IPS-18c (cell line): ENCODE data around the gene MDFIC.

Experiments
- H3K4me3 ChIP-seq: 2 replicates; pipeline ENCODE4 v1.7.0; 2013; ENCODE audit warnings: low read depth, mild to moderate bottlenecking, low read length, moderate library complexity; ENCODE audit not compliant: insufficient read depth
- H3K9me3 ChIP-seq: one replicate; pipeline ENCODE4 v1.6.1; 2013; ENCODE audit warnings: mild to moderate bottlenecking, low read length, moderate library complexity; ENCODE audit not compliant: control insufficient read depth, insufficient read depth

MDFIC gene

GRCh38 chr7:114941692-114942091 is 19.8 kb downstream of the MDFIC start:
- no peak overlapping the region for H3K4me3 ChIP-seq
- no peaks in the 10 kb centered on the region for H3K9me3 ChIP-seq

GRCh38 chr7:114942446-114943175 is 20.7 kb downstream of the MDFIC start:
- no peaks in the 10 kb centered on the region for H3K9me3 ChIP-seq
- no peak overlapping the region for H3K4me3 ChIP-seq

- Histone ChIP-seq H3K4me3 (no peak overlapping the region), H3K9me3 (no peaks in the 10 kb centered on the region)
Measured at GRCh38 chr7:114943530-114943929, 21.6 kb downstream of the MDFIC start.

GRCh38 chr7:114943953-114944744 is 22.3 kb downstream of the MDFIC start:
- H3K9me3 ChIP-seq = no peaks in the 10 kb centered on the region
- no peak overlapping the region for H3K4me3 ChIP-seq

GRCh38 chr7:114944745-114945625 is 23.1 kb downstream of the MDFIC start:
- Histone ChIP-seq H3K9me3 (no peaks in the 10 kb centered on the region), H3K4me3 (no peak overlapping the region)

- Histone ChIP-seq H3K9me3 (no peaks in the 10 kb centered on the region), H3K4me3 (no peak overlapping the region)
Measured at GRCh38 chr7:114949231-114949630, 27.3 kb downstream of the MDFIC start.

GRCh38 chr7:114952296-114952695 is 30.4 kb downstream of the MDFIC start:
- Histone ChIP-seq H3K4me3 (no peak overlapping the region), H3K9me3 (no peaks in the 10 kb centered on the region)

- no peaks in the 10 kb centered on the region for H3K9me3 ChIP-seq
Measured at GRCh38 chr7:114953724-114954123, 31.8 kb downstream of the MDFIC start.

GRCh38 chr7:114956702-114957101 is 34.8 kb downstream of the MDFIC start:
- no peaks in the 10 kb centered on the region for H3K9me3 ChIP-seq

More at GRCh38 chr7:114953724-114954123, 31.8 kb downstream of the MDFIC start:
- no peak overlapping the region for H3K4me3 ChIP-seq

GRCh38 chr7:114957444-114957843 is 35.5 kb downstream of the MDFIC start:
- Histone ChIP-seq H3K4me3 (no peak overlapping the region), H3K9me3 (no peaks in the 10 kb centered on the region)

More at GRCh38 chr7:114956702-114957101, 34.8 kb downstream of the MDFIC start:
- no peak overlapping the region for H3K4me3 ChIP-seq

- Histone ChIP-seq H3K4me3 (no peak overlapping the region), H3K9me3 (no peaks in the 10 kb centered on the region)
Measured at GRCh38 chr7:114959931-114960330, 38.0 kb downstream of the MDFIC start.

- Histone ChIP-seq H3K9me3 (no peaks in the 10 kb centered on the region), H3K4me3 (no peak overlapping the region)
Measured at GRCh38 chr7:114962441-114962840, 40.5 kb downstream of the MDFIC start.

GRCh38 chr7:114966156-114966555 is 44.3 kb downstream of the MDFIC start:
- H3K4me3 ChIP-seq = no peak overlapping the region
- peaks cover 2% of the 10 kb centered on the region for H3K9me3 ChIP-seq

GRCh38 chr7:114969096-114969495 is 47.2 kb downstream of the MDFIC start:
- peaks cover 4% of the 10 kb centered on the region for H3K9me3 ChIP-seq

GRCh38 chr7:114970308-114970707 is 48.4 kb downstream of the MDFIC start:
- peaks cover 4% of the 10 kb centered on the region for H3K9me3 ChIP-seq
- no peak overlapping the region for H3K4me3 ChIP-seq

More at GRCh38 chr7:114969096-114969495, 47.2 kb downstream of the MDFIC start:
- no peak overlapping the region for H3K4me3 ChIP-seq

- Histone ChIP-seq H3K9me3 (peaks cover 4% of the 10 kb centered on the region), H3K4me3 (no peak overlapping the region)
Measured at GRCh38 chr7:114970732-114971131, 48.8 kb downstream of the MDFIC start.

GRCh38 chr7:114972567-114972966 is 50.7 kb downstream of the MDFIC start:
- H3K4me3 ChIP-seq = no peak overlapping the region
- peaks cover 4% of the 10 kb centered on the region for H3K9me3 ChIP-seq
